ACC112 (cell line): ENCODE data around the gene CNRIP1.
"Not testable (repeated sequence)": the region's sequence is repeated elsewhere in the genome, so short reads cannot be mapped to it uniquely, and the experiment has no call there.

Source experiments
- H2AFZ ChIP-seq: fragments of 200-600 bp; sonication (generic); one replicate; pipeline ENCODE4 v1.6.0; 2017; ENCODE audit warnings: antibody characterized with exemption, low read length; ENCODE audit not compliant: unreplicated experiment
- H3K27ac ChIP-seq: fragments of 200-600 bp; sonication (generic); 2 replicates; pipeline ENCODE4 v1.5.1; 2014; ENCODE audit warnings: low read depth, mild to moderate bottlenecking, antibody characterized with exemption, low read length, moderate library complexity
- H3K27me3 ChIP-seq: fragments of 200-600 bp; sonication (generic); 2 replicates; pipeline ENCODE4 v1.6.1; 2014; ENCODE audit warnings: mild to moderate bottlenecking, antibody characterized with exemption, low read length, moderate library complexity, mixed read lengths; ENCODE audit not compliant: insufficient read depth
- H3K36me3 ChIP-seq: fragments of 200-600 bp; sonication (generic); 2 replicates; pipeline ENCODE4 v1.6.1; 2016; ENCODE audit warnings: mild to moderate bottlenecking, antibody characterized with exemption, low read length, moderate library complexity, mixed read lengths; ENCODE audit not compliant: insufficient read depth
- H3K4me1 ChIP-seq: fragments of 200-600 bp; sonication (generic); one replicate; pipeline ENCODE4 v1.6.1; 2016; ENCODE audit warnings: low read length, mixed read lengths; ENCODE audit not compliant: insufficient read depth, unreplicated experiment, control insufficient read depth
- H3K4me3 ChIP-seq: fragments of 200-600 bp; sonication (generic); 2 replicates; pipeline ENCODE4 v1.5.1; 2014; ENCODE audit warnings: mild to moderate bottlenecking, low read depth, low read length
- H3K79me2 ChIP-seq: fragments of 200-600 bp; sonication (generic); one replicate; pipeline ENCODE4 v1.6.0; 2016; ENCODE audit warnings: low read length; ENCODE audit not compliant: control insufficient read depth, unreplicated experiment, insufficient read depth

The CNRIP1 gene

DNA sequence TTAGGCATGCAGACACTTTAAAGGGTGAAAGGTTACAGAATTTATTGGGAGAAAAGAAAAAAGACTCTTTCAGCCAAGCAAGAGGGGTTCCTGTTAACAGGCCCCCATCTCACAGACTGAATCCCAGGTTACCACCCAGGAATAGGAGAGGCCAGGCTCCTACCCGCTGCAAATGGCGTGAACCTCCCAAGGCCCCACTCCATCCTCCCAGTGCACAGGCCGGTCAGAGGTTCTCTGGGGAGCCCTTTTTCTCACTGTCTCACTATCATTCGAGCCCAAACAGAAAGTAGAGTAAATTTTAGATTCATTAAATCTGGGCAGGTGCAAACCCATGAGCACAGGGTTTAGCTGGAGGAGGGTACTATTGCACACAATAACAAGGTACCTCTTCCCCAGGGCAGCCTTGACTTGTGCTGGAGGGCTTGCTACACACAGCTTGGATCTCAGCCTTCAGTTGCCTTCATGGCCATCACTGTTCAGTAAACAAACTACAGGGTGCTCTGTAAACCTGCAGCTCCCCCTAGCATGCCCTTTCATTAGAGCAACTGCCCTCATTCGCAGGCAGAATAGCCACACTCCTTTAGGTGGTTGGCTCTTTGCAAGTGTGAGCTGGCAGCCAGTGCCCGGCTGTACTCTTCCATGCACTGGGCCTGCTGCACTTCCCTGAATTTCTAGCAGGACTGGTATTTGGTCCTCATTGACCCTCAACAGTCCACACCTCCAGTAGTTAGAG lies 38.0 kb upstream of the CNRIP1 start:
- Histone ChIP-seq H3K4me3 (no peak overlapping the region), H3K27me3 (no peaks in the 10 kb centered on the region), H3K36me3 (no peaks in the 10 kb centered on the region), H3K27ac (no peak overlapping the region), H2AFZ (peak overlapping the region; percentile 53), H3K79me2 (no peaks in the 10 kb centered on the region), H3K4me1 (peaks cover 6% of the 10 kb centered on the region)

DNA sequence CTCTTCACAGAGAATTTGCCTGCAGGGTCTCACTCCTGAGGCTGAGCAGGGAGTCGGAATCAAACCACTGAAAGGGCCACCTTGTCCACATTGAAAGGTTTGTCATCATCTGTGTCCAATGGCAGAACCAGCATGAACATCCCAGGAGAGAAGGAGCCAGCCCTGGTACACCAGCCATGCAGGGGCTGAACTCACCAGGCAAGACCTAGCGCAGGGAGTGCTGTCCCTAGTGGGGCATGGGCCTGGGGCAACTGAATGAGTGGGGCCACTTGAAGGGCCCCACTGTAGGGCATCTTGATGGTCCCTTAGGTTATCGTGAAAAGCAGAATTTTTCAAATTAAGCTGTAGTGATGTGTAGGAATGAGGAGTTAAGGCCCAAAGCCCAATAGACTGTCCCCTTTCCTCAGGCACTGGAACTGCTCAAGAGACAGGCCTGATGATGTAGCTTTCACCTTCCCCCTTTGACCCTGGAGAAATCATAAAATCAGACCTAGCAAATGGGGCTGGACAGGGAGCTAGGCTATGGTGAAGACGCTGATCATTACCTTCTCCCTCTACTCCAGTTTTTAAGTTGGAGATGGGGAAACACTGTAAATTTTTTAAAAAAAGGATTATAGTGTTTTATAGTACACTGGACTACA lies 37.0 kb upstream of the CNRIP1 start:
- Histone ChIP-seq H3K27me3 (no peaks in the 10 kb centered on the region), H2AFZ (no peak overlapping the region), H3K4me1 (peaks cover 13% of the 10 kb centered on the region), H3K36me3 (no peaks in the 10 kb centered on the region), H3K4me3 (no peak overlapping the region), H3K79me2 (no peaks in the 10 kb centered on the region), H3K27ac (no peak overlapping the region)

DNA sequence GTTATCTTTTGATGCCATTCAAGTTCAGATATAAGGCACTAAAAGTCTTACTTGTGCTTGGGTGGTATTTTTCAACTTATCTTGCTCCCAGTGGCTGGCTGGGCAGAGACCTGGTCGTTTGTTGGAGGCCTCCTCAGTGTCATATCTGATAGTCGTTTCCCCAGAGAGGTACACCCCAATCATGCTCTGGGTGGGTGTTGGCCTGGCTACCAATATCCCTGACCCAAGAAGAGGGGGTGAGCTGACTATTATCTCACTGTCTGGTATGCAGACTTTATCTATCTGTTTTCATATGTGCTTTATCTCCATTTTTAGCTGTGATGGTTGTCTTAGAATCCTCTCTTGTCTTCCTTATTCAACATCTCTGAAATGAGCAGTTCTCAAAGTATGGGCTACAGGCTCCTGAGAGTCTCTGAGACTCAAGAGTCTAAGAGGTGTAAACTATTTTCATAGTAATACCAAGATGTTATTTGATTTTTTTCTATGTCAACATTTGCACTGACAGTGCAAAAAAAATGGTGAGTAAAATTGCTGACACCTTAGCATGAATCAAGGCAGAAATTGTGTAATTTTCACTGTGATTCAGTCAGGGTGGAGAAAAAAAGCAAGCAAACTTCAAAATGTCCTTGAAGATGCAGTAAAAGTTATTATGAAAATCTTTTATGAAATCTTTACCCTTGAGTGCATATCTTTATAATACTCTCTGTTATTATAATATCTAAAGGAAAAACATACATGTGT lies 33.1 kb upstream of the CNRIP1 start:
- no peak overlapping the region for H3K4me3 ChIP-seq
- no peak overlapping the region for H3K27ac ChIP-seq
- H3K36me3 ChIP-seq: no peaks in the 10 kb centered on the region
- no peaks in the 10 kb centered on the region for H3K79me2 ChIP-seq
- H3K27me3 ChIP-seq: no peaks in the 10 kb centered on the region
- peaks cover 13% of the 10 kb centered on the region for H3K4me1 ChIP-seq
- peak overlapping the region; percentile 59 for H2AFZ ChIP-seq

DNA sequence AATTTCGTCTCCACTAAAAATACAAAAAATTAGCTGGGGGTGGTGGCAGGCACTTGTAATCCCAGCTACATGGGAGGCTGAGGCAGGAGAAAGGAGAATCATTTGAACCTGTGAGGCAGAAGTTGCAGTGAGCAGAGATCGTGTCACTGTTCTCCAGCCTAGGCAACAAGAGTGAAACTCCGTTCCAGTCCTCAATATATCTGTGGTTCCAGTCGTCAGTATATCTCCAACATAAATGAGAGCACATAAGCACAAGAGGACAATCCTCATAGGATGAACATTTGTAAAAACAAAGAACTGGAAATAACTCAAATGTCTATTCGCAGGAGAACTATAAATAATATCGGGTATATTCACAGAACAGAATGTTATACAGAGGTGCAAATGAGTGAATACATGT lies 32.2 kb upstream of the CNRIP1 start:
- Histone ChIP-seq H3K27me3 (no peaks in the 10 kb centered on the region), H3K79me2 (no peaks in the 10 kb centered on the region), H3K36me3 (no peaks in the 10 kb centered on the region), H3K4me3 (no peak overlapping the region), H3K27ac (no peak overlapping the region), H3K4me1 (peaks cover 13% of the 10 kb centered on the region), H2AFZ (peak overlapping the region; percentile 12)

DNA sequence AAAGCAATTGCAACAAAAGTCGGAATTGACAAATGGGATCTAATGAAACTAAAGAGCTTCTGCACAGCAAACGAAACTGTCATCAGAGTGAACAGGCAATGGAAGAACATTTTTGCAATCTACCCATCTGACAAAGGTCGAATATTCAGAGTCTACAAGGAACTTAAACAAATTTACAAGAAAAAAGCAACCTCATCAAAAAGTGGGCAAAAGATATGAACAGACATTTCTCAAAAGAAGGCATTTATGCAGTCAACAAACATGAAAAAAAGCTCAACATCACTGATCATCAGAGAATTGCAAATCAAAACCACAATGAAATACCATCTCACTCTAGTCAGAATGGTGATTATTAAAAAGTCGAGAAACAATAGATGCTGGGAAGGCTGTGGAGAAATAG lies 29.3 kb upstream of the CNRIP1 start:
- H3K4me3 ChIP-seq, H3K36me3 ChIP-seq, H3K27ac ChIP-seq, H3K27me3 ChIP-seq, H2AFZ ChIP-seq, H3K79me2 ChIP-seq: not testable (repeated sequence)
- peaks cover 13% of the 10 kb centered on the region for H3K4me1 ChIP-seq

DNA sequence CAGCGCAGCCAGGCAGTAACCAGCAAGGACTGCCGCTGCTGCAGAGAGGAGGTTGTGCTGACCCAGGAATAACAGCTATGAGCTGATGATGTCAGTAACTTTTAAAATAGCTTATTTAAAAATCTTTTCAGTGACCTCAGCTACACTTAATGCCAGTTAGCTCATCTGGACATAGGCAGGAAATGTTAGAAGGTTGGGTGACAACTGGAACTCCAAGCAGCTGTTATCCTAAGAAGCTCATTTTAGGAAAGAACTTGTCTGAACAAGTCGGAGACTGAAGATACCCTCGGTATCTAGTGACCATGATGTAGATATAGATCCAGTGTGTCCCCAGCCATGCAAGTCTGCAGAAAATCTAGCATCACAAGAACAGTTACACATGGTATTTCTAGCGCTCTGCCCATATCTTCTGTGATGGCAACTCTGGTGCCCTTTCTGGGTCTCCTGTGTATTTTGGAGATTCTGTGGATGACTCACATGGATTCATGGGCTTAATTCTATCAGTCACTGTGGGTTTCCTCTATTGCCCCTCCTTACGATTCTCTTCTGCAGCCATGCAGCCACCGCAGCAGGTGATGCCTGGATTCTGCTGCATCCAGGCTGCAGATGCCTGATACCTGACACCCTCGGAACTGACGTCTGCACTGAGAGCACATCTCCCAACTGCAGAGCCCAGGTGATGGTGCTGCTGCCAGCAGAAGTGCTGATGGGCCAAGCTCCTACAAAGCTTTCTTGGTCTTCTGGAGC lies 25.6 kb upstream of the CNRIP1 start:
- H3K36me3 ChIP-seq: no peaks in the 10 kb centered on the region
- H3K27me3 ChIP-seq: no peaks in the 10 kb centered on the region
- no peak overlapping the region for H2AFZ ChIP-seq
- H3K4me1 ChIP-seq: no peaks in the 10 kb centered on the region
- no peaks in the 10 kb centered on the region for H3K79me2 ChIP-seq
- no peak overlapping the region for H3K27ac ChIP-seq
- no peak overlapping the region for H3K4me3 ChIP-seq

DNA sequence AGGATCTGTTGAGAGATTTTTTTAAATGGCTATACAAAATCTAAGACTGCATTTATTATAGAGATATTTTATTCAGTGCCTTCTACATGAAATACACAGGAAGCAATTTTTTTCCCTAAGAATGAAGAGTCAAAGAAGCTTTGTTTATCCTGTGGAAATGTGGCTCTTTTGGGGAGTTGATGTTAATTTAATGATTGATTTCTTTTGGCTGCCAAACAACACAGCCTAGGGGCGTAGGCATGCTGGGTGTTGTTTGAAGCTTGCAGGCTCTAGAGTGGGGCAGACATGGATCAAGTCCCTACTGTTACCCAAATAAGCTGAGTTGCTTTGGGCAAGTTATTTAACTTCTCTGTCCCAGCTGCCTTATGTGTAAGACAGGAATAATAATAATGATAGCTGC lies 24.3 kb upstream of the CNRIP1 start:
- H3K27me3 ChIP-seq: no peaks in the 10 kb centered on the region
- no peak overlapping the region for H3K27ac ChIP-seq
- H2AFZ ChIP-seq: no peak overlapping the region
- H3K4me1 ChIP-seq: no peaks in the 10 kb centered on the region
- no peaks in the 10 kb centered on the region for H3K79me2 ChIP-seq
- H3K4me3 ChIP-seq: no peak overlapping the region
- no peaks in the 10 kb centered on the region for H3K36me3 ChIP-seq

DNA sequence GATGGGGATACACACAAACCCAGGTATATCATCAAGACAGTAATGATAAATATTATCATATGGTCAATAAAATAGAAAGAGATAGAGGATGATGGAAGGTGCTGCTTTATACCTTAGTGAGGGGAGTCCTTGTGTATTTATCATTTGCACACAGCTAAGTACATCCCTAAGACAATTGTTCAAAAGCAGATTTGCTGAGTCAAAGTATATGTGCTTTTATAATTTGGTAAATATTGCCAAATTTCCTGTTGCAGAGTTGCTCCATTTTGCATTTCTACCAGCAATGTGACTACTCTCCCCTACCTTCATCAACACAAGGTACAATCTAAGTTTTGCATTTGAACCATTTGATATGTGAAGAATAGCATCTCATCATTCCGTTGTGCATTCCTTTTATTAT lies 22.7 kb upstream of the CNRIP1 start:
- Histone ChIP-seq H3K4me1 (no peaks in the 10 kb centered on the region), H3K36me3 (no peaks in the 10 kb centered on the region), H3K27ac (no peak overlapping the region), H3K4me3 (no peak overlapping the region), H3K27me3 (no peaks in the 10 kb centered on the region), H3K79me2 (no peaks in the 10 kb centered on the region), H2AFZ (no peak overlapping the region)

DNA sequence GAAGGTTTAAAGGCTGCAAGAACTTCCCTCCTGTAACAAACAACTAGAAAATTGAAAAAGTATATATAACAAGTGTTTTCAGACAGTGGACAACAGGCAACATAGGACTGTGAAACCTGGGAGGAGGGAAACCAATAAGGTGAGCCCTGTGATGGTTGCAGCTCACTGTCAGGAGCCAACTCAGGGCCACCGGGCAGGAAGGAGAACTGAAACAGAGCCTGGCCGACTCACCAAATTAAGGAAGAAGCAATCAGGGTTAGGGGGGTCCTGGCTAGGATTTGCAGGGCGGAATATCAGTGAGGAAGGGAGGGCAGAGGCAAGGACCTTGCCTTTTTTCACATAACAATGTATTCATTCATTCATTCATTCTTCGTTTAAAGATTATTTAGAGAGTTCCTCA lies 21.8 kb upstream of the CNRIP1 start:
- Histone ChIP-seq H3K27me3 (no peaks in the 10 kb centered on the region), H2AFZ (no peak overlapping the region), H3K79me2 (no peaks in the 10 kb centered on the region), H3K4me1 (peaks cover 2% of the 10 kb centered on the region), H3K36me3 (no peaks in the 10 kb centered on the region), H3K4me3 (no peak overlapping the region), H3K27ac (no peak overlapping the region)

DNA sequence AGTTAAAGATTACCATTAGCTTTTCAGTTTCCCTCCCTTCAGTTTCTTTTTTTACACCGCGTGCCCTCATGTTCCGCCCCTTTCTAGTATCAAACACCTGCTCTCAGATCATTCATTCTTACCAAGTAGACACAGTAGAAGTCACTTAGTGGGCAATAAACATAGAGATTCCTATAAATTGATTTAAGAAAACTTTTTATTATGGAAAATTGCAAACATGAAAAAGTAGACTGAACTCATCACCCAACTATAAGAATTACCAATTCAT lies 21.2 kb upstream of the CNRIP1 start:
- Histone ChIP-seq H3K27me3 (no peaks in the 10 kb centered on the region), H3K4me1 (peaks cover 5% of the 10 kb centered on the region), H3K79me2 (no peaks in the 10 kb centered on the region), H3K4me3 (no peak overlapping the region), H2AFZ (no peak overlapping the region), H3K36me3 (no peaks in the 10 kb centered on the region), H3K27ac (no peak overlapping the region)
